CD8-positive, alpha-beta memory T cell (primary cell): ENCODE measurements around the gene P3H3. TPM values are rescaled to one million over a fixed set of nuclear protein-coding genes. Genes with fewer than 3 reads are reported as not detected.
A peak's percentile ranks its signal among the peaks of the same experiment; 100 is the strongest.
"Not testable (repeated sequence)": the region's sequence is repeated elsewhere in the genome, so short reads cannot be mapped to it uniquely, and the experiment has no call there.

Experiments
- CTCF ChIA-PET: fragments of 350-600 bp; sonication (Branson Sonifier 250); formaldehyde crosslinking; loops from one replicate; lab custom pipeline; 2021; ENCODE audit warnings: antibody characterized with exemption; lab: Charles Lee
- POLR2A ChIA-PET: fragments of 350-600 bp; sonication (Branson Sonifier 250); formaldehyde crosslinking; loops from one replicate; lab custom pipeline; 2021; ENCODE audit warnings: antibody characterized with exemption; lab: Charles Lee
- DNase-seq, 5 donors: peaks; one replicate each; pipeline versions ENCODE4 v3.0.0 to v3.0.0-alpha.2; 2020 to 2022; ENCODE audit warnings: mixed read lengths in 1 of 5
- H3K27ac ChIP-seq: one replicate; pipeline ENCODE4 v1.7.0; 2013; ENCODE audit warnings: low read depth, mild to moderate bottlenecking, low read length, moderate library complexity
- H3K27me3 ChIP-seq: 2 replicates; pipeline ENCODE4 v1.7.0; 2013; ENCODE audit warnings: low read length, mild to moderate bottlenecking; ENCODE audit not compliant: insufficient read depth, poor library complexity, severe bottlenecking
- H3K36me3 ChIP-seq: 2 replicates; pipeline ENCODE4 v1.7.0; 2013; ENCODE audit warnings: mild to moderate bottlenecking, low read length, moderate library complexity; ENCODE audit not compliant: insufficient read depth
- H3K4me1 ChIP-seq: 2 replicates; pipeline ENCODE4 v1.7.0; 2013; ENCODE audit warnings: mild to moderate bottlenecking, low read length, moderate library complexity; ENCODE audit not compliant: insufficient read depth
- H3K4me3 ChIP-seq: 2 replicates; pipeline ENCODE4 v1.7.0; 2013; ENCODE audit warnings: mild to moderate bottlenecking, low read length
- H3K9me3 ChIP-seq: 2 replicates; pipeline ENCODE4 v1.7.0; 2013; ENCODE audit warnings: mild to moderate bottlenecking, low read length
- H3K27ac Mint-ChIP-seq, 8 donors: one replicate each; pipeline ENCODE4 v1.8.0; 2020 to 2021; ENCODE audit warnings: mixed read lengths in 8 of 8, mild to moderate bottlenecking in 6 of 8, inconsistent platforms in 3 of 8, moderate library complexity in 3 of 8
- H3K27me3 Mint-ChIP-seq, 2 donors: one replicate each; pipeline ENCODE4 v1.8.0; 2020 to 2021; ENCODE audit warnings: mixed read lengths in 2 of 2, mild to moderate bottlenecking in 1 of 2, moderate library complexity in 1 of 2
- H3K36me3 Mint-ChIP-seq, 3 donors: one replicate each; pipeline ENCODE4 v1.8.0; 2020 to 2021; ENCODE audit warnings: mixed read lengths in 3 of 3, inconsistent platforms in 1 of 3, mild to moderate bottlenecking in 1 of 3
- H3K4me1 Mint-ChIP-seq, 3 donors: one replicate each; pipeline ENCODE4 v1.8.0; 2020 to 2021; ENCODE audit warnings: mixed read lengths in 3 of 3, inconsistent platforms in 1 of 3, mild to moderate bottlenecking in 1 of 3
- H3K4me3 Mint-ChIP-seq, 7 donors: one replicate each; pipeline ENCODE4 v1.8.0; 2020 to 2021; ENCODE audit warnings: mixed read lengths in 7 of 7, mild to moderate bottlenecking in 6 of 7, moderate library complexity in 4 of 7, inconsistent platforms in 2 of 7
- H3K9me3 Mint-ChIP-seq, 5 donors: one replicate each; pipeline ENCODE4 v1.8.0; 2020 to 2022; ENCODE audit warnings: mixed read lengths in 5 of 5, mild to moderate bottlenecking in 3 of 5, moderate library complexity in 2 of 5, inconsistent platforms in 1 of 5
- polyA plus RNA-seq: library from polyadenylated mRNA; unstranded; fragments of 300-500 nt; fragmentation: Illumina TruSeq; gene quantifications from one replicate; pipeline ENCODE4 v1.2.3, GENCODE V29; 2021
- total RNA-seq, 2 experiments: library from RNA; stranded (reverse); gene quantifications; one replicate each; pipeline ENCODE4 v1.2.3, GENCODE V29; 2021

P3H3 gene
- total and polyA plus RNA-seq, 3 experiments from 2014 or later = 2.4 to 2.9 (median 2.5) TPM

DNA sequence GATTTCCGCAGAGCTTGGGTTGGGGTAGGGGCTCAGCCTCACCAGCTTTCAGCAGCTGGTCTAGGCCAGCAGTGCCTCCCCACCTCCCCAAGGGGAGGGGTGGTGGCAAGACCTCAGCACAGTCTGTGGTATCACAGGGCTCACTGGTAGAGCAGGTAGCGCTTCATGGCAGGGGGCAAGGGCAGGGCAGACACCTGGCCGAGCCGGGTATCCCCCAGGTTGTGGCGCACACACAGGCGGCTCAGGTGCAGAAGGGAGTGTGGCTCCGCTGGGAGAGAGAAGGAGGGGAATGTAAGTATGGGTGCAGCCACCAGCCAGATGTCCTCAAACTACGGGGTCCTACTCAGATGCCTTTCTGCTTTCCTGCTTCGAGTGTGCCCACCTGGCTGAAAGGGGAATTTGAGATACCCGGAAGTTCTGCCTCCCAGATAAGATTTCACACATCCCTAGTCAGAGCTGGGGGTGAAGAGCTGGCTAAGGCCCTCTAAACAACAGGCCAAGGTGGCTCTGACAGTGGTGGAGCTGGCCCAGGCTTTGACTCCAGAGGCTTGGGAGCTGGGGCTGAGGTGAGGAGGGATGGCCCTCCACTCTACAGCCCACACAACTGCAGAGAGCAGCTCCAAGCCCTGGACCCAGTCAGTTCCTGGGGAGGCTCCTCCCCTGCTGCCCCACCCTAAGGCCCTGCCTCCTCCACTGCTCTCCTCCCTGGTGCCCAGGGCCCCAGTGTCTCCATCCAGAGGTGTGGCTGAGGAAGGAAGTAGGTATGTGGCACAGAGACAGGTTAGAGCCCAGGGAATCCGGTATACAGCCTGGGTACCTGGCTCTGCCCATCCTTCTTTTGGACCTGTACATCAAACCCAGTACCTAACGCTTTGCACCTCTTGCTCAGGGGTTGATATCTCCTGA is 43.1 kb downstream of the P3H3 start:
- peak overlapping the region; percentile 83 to 97 (median 89) for H3K4me3 Mint-ChIP-seq
- peaks cover 50 to 67% (median 58%) of the 10 kb centered on the region in 3 donors for H3K4me1 Mint-ChIP-seq

DNA sequence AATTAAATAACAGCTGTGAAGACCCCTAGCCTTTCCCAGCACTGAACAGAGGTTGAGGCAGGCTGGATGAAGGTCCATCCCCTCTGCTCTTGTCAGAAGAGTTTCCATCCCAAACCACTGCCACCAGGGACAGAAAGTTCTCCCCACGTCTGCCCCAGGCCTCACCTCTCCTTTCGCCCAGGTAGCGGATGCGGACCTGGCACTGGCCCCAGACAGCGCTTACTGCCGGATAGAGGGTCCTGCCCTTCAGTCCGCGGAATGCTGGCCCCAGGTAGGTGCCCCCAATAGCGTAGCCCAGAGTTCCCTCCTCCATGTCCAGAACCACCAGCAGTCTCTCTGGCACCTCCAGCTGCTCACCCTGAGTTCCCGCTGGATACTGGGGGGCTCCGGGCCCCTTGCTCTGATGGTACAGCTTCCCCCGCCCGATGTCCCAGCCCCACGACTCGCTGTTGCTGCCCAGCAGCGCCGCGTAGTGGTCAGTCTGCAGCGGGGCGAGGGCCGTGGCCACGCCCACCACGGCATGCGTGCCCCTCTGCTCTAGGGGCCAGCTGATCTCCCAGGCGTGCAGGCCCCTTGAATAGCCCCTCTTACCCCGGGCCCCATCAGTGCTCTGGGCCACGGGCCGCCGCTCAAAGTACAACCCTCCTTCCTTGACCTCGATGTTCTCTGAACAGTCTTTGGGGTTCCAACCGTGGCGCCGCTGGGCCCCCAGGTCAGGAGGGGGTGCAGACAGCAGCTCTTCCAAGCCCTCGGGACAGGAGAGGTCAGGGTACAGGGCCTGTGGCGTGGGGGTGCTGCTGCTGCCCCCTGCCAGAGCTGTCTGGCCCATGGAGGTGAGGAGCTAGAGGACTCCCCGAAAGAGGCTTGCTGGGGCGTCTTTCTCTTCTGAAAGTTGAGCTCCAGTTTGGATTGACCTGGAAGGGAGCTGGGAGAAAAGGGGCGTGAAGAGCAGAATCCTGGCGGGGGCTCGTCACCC is 44.2 kb downstream of the P3H3 start:
- CTCF ChIA-PET = interaction anchor here (0.6 to 11.0 kb wide), 61 partner anchors 9 to 272 kb away, joined by 3 to 135 read pairs (median 3); partner anchors contain the start of genes ATN1, C12orf57, C1RL and CDCA3
- H3K4me1 Mint-ChIP-seq = peaks cover 45 to 58% (median 58%) of the 10 kb centered on the region in 3 donors

More for the DNA sequence above, 43.1 kb downstream of the P3H3 start:
- Histone ChIP-seq H3K27ac (no peak overlapping the region), H3K36me3 (peaks cover 17% of the 10 kb centered on the region), H3K27me3 (no peaks in the 10 kb centered on the region), H3K4me3 (peak overlapping the region; percentile 96), H3K4me1 (peaks cover 42% of the 10 kb centered on the region), H3K9me3 (no peaks in the 10 kb centered on the region)
- H3K27me3 Mint-ChIP-seq = no peaks in the 10 kb centered on the region
- H3K9me3 Mint-ChIP-seq = no peaks in the 10 kb centered on the region
- peaks cover 0 to 53% (median 7%) of the 10 kb centered on the region in 3 donors for H3K36me3 Mint-ChIP-seq
- peak overlapping the region; percentile 79 to 99 (median 88) for H3K27ac Mint-ChIP-seq
- CTCF ChIA-PET = interaction anchor here (0.8 to 11.0 kb wide), 28 partner anchors 7 to 535 kb away, joined by 3 to 135 read pairs (median 9); partner anchors contain the start of genes ATN1, C1R, C1RL and CDCA3
- DNase-seq = peak in 1 of 5 donors; percentile 27
- POLR2A ChIA-PET = interaction anchor here (1.1 to 3.6 kb wide), 5 partner anchors 19 to 90 kb away, joined by 4 to 46 read pairs (median 22); partner anchors contain the start of genes CDCA3, ENO2 and USP5

DNA sequence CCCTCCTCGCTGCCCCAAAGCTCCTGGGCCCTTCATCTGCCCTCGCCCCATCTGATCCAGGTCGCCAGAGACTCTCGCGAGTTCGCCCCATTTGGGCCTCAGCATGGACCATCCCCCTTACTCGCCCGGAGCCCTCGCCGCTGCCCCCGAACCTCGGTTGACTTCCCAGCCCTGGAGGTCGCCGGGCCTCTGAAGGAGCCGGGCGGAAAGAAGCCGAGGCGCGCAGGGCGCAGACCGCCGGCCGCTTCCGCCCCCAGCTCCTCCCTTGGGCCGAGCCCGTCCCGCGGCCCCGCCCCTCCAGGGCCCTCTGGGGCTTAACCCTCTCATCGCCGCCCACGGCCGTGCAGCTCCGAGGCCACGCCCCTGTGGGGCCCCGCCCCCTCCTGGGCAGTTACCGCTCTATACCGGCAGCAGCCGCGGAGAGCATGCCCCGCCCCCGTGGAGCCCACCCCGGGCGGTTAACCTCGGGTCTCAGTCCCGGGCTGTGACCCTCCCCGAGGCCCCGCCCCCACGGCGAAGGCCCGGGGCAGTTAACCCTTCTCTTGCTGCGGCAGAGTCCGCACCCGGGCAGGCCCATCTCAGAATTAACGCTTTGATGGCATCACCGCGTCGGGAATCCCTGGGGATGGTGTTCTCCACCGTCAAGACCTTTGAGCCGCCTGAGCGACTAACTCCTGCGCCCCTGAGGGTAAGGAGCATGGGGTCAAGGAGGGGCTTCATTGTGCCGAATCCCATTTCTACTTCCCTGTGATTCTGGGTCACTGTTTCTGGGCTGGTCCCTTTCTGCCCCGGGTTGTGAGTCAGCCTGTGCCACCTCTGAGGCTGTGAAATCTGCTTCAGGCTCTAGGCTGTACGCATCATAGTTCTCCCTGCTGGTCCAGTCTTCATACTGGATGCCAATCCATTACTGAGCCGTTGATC is 45.1 kb downstream of the P3H3 start, which contains the start of gene SPSB2:
Gene SPSB2 (minus strand): TSS at position 210 of the 921 bp plus-strand sequence. CDS start 402 bp downstream, outside the sequence.
- peaks cover 41 to 53% (median 52%) of the 10 kb centered on the region in 3 donors for H3K4me1 Mint-ChIP-seq
- ChIA-PET POLR2A (interaction anchor here (0.7 to 3.6 kb wide), 23 partner anchors 9 to 316 kb away, joined by 3 to 46 read pairs (median 4); partner anchors contain the start of genes C12orf57, C1RL, CDCA3 and COPS7A), CTCF (interaction anchor here (0.6 to 11.0 kb wide), 56 partner anchors 9 to 268 kb away, joined by 3 to 135 read pairs (median 4); partner anchors contain the start of genes ATN1, C12orf57, C1RL and CDCA3)
- no peaks in the 10 kb centered on the region for H3K27me3 Mint-ChIP-seq
- H3K4me3 ChIP-seq = peak within 1 kb of the TSS; percentile 96
- peak within 1 kb of the TSS; percentile 85 to 99 (median 92) for H3K27ac Mint-ChIP-seq
- peaks cover 17% of the 10 kb centered on the region for H3K36me3 ChIP-seq
- H3K4me3 Mint-ChIP-seq = peak within 1 kb of the TSS; percentile 83 to 97 (median 89)
- H3K36me3 Mint-ChIP-seq = peaks cover 0 to 52% (median 8%) of the 10 kb centered on the region in 3 donors
- H3K9me3 Mint-ChIP-seq = no peaks in the 10 kb centered on the region
- DNase-seq = peak; percentile 98 to 100 (median 99)
- H3K27me3 ChIP-seq = no peaks in the 10 kb centered on the region
- peaks cover 40% of the 10 kb centered on the region for H3K4me1 ChIP-seq
- H3K27ac ChIP-seq = peak within 1 kb of the TSS; percentile 90
- H3K9me3 ChIP-seq = no peaks in the 10 kb centered on the region

More for the DNA sequence above, 44.2 kb downstream of the P3H3 start:
- peak overlapping the region; percentile 83 to 97 (median 89) for H3K4me3 Mint-ChIP-seq
- no peaks in the 10 kb centered on the region for H3K9me3 Mint-ChIP-seq
- H3K4me3 ChIP-seq = peak overlapping the region; percentile 96
- peaks cover 42% of the 10 kb centered on the region for H3K4me1 ChIP-seq
- DNase-seq = peak; percentile 81 to 87 (median 82)
- H3K9me3 ChIP-seq = no peaks in the 10 kb centered on the region
- peak overlapping the region; percentile 90 for H3K27ac ChIP-seq
- H3K27ac Mint-ChIP-seq = peak overlapping the region; percentile 79 to 99 (median 88)
- no peaks in the 10 kb centered on the region for H3K27me3 Mint-ChIP-seq
- POLR2A ChIA-PET = interaction anchor here (0.5 to 3.6 kb wide), 23 partner anchors 8 to 317 kb away, joined by 3 to 46 read pairs (median 4); partner anchors contain the start of genes C12orf57, C1RL, CDCA3 and COPS7A
- H3K36me3 ChIP-seq = peaks cover 17% of the 10 kb centered on the region
- H3K36me3 Mint-ChIP-seq = peaks cover 0 to 53% (median 7%) of the 10 kb centered on the region in 3 donors
- H3K27me3 ChIP-seq = no peaks in the 10 kb centered on the region

DNA sequence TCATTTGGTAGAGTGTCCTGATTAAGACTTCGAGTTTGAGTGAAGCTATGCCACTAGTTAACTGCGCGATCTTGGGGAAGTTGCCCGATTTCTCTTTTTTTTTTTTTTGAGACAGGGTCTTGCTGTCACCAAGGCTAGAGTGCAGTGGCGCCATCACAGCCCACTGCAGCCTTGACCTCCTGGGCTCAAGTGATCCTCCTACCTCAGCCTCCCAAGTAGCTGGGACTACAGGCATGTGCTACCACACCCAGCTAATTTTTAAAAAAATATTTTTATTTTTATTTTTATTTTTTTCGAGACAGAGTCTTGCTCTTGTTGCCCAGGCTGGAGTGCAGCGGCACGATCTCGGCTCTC is 45.8 kb downstream of the P3H3 start:
- Mint-ChIP-seq H3K4me1 (peaks cover 34 to 47% (median 46%) of the 10 kb centered on the region in 3 donors), H3K4me3 (peak overlapping the region; percentile 83 to 97 (median 89)), H3K27ac (peak overlapping the region in 7 of 8 donors; percentile 85 to 93 (median 91)), H3K36me3 (peaks cover 0 to 48% (median 8%) of the 10 kb centered on the region in 3 donors)
- DNase-seq, H3K27me3 Mint-ChIP-seq, H3K9me3 Mint-ChIP-seq, H3K27me3 ChIP-seq, H3K9me3 ChIP-seq: not testable (repeated sequence)
- Histone ChIP-seq H3K36me3 (peaks cover 17% of the 10 kb centered on the region), H3K4me1 (peaks cover 33% of the 10 kb centered on the region), H3K4me3 (peak overlapping the region; percentile 96), H3K27ac (peak overlapping the region; percentile 90)
- CTCF ChIA-PET = interaction anchor here (0.8 to 11.0 kb wide), 6 partner anchors 16 to 236 kb away, joined by 4 to 135 read pairs (median 39); partner anchors contain the start of genes C1RL, CDCA3, P3H3 and USP5
- POLR2A ChIA-PET = interaction anchor here (0.8 to 3.6 kb wide), 5 partner anchors 22 to 234 kb away, joined by 3 to 46 read pairs (median 22); partner anchors contain the start of genes C12orf57, CDCA3, RNU7-1 and USP5

DNA sequence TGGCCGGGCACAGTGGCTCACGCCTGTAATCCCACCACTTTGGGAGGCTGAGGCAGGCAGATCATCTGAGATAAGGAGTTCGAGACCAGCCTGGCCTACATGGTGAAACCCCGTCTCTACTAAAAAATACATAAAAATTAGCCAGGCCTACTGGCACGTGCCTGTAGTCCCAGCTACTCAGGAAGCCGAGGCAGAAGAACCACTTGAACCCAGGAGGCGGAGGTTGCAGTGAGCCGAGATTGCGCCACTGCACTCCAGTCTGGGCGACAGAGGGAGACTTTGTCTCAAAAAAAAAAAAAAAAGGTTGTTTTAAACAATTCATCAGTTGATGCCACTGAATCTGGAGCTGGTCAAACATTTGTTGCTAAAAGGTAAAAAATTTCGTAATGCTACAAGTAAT is 51.6 kb downstream of the P3H3 start:
- H3K36me3 ChIP-seq, POLR2A ChIA-PET, H3K27me3 ChIP-seq, H3K27me3 Mint-ChIP-seq, DNase-seq, H3K4me3 Mint-ChIP-seq, H3K4me1 Mint-ChIP-seq, H3K4me1 ChIP-seq, H3K9me3 Mint-ChIP-seq, H3K9me3 ChIP-seq, H3K27ac Mint-ChIP-seq, H3K4me3 ChIP-seq, H3K27ac ChIP-seq: not testable (repeated sequence)
- H3K36me3 Mint-ChIP-seq = peaks cover 0 to 25% (median 5%) of the 10 kb centered on the region in 3 donors
- CTCF ChIA-PET = interaction anchor here (3.6 kb wide), 1 partner anchor 11 kb away, joined by 19 read pairs; no protein-coding TSS in a partner anchor

DNA sequence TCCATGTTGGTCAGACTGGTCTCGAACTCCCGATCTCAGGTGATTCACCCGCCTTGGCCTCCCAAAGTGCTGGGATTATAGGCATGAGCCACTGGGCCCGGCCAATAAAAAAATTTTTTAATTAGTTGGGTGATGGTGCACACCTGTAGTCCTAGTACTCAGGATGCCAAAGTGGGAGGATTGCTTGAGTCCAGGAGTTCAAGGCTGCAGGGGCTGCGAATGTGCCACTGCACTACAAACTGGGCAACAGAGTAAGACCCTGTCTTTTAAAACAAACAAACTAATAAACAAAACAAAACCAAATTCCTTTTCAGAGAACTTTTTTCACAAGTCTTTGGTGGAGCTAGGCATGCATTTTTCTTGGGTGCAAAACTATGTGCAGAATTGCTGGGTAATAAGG is 55.0 kb downstream of the P3H3 start:
- ChIA-PET CTCF (interaction anchor here (1.5 to 3.6 kb wide), 3 partner anchors 8 to 14 kb away, joined by 4 to 29 read pairs (median 19); partner anchors contain the start of gene SPSB2), POLR2A (interaction anchor here (0.7 kb wide), 1 partner anchor 14 kb away, joined by 4 read pairs; no protein-coding TSS in a partner anchor)

More for the DNA sequence above, 55.0 kb downstream of the P3H3 start:
- Mint-ChIP-seq H3K36me3 (peaks cover 0 to 23% (median 4%) of the 10 kb centered on the region in 3 donors), H3K4me3 (no peak overlapping the region), H3K9me3 (no peaks in the 10 kb centered on the region), H3K27ac (no peak overlapping the region), H3K27me3 (no peaks in the 10 kb centered on the region), H3K4me1 (no peaks in the 10 kb centered on the region)
- Histone ChIP-seq H3K9me3 (no peaks in the 10 kb centered on the region), H3K4me3 (no peak overlapping the region), H3K27ac (no peak overlapping the region), H3K27me3 (no peaks in the 10 kb centered on the region), H3K4me1 (no peaks in the 10 kb centered on the region), H3K36me3 (no peaks in the 10 kb centered on the region)
- DNase-seq = no peak
